GM18868 (cell line): Measurements from ENCODE around the gene PRXL2C.
"Not testable (repeated sequence)": the region's sequence is repeated elsewhere in the genome, so short reads cannot be mapped to it uniquely, and the experiment has no call there.

Source experiments
- ATAC-seq: cut with Tn5 transposase; IDR thresholded peaks from one replicate; pipeline ENCODE4 v1.9.1; 2021; ENCODE audit warnings: mild to moderate bottlenecking, moderate library complexity; ENCODE audit not compliant: unreplicated experiment

Gene PRXL2C, protein sequence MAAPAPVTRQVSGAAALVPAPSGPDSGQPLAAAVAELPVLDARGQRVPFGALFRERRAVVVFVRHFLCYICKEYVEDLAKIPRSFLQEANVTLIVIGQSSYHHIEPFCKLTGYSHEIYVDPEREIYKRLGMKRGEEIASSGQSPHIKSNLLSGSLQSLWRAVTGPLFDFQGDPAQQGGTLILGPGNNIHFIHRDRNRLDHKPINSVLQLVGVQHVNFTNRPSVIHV

DNA sequence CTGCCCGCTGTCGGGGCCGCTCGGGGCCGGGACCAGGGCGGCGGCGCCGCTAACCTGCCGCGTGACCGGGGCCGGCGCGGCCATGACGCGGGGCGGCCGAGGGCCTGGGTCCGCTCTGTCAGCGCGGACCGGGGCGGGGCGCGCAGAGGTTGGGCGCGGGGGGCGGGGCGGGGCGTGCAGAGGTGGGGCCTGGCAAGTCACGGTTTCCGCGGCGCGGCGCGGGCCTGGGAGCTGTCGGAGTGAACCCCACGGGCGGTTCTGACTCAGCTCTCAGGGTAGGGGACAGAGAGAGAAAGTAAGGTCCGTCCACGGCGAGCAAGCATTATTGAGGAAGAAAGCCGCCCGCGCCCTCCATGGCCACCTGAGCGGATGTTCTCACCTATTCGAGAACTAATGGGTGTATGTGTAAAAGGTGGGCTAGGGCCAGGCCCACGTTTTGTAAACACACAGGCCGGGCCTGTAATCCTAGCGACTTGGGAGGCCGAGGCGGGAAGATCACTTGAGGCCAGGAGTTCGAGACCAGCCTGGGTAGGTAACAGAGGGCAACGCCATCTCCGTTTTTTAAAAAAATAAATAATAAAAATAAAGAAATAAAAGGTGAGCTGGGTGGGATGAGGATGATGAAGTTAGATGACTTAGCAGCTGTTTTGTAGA, at the start of gene PRXL2C:
TSS of gene PRXL2C (minus strand) at position 120 of the 654 bp plus-strand sequence. CDS start at position 84, 36 bp downstream.
- ATAC-seq: peak; percentile 73

DNA sequence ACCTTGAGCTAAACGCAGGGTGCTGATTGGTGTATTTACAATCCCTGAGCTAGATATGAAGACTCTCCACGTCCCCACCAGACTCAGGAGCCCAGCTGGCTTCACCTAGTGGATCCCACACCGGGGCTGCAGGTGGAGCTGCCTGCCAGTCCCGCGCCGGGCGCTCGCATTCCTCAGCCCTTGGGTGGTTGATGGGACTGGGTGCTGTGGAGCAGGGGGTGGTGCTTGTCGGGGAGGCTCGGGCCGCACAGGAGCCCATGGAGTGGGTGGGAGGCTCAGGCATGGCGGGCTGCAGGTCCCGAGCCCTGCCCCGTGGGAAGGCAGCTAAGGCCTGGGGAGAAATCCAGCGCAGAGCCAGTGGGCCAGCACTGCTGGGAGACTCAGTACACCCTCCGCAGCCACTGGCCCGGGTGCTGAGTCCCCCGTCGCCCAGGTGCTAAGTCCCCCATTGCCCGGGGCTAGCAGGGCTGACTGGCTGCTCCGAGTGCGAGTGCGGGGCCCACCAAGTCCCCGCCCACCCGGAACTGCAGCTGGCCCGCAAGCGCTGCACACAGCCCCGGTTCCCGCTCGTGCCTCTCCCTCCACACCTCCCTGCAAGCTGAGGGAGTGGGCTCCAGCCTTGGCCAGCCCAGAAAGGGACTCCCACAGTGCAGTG, 45.7 kb upstream of the PRXL2C start:
- not testable (repeated sequence) for ATAC-seq

GRCh38 chr9:96691326-96691725, 36.2 kb upstream of the PRXL2C start:
- no peak for ATAC-seq

DNA sequence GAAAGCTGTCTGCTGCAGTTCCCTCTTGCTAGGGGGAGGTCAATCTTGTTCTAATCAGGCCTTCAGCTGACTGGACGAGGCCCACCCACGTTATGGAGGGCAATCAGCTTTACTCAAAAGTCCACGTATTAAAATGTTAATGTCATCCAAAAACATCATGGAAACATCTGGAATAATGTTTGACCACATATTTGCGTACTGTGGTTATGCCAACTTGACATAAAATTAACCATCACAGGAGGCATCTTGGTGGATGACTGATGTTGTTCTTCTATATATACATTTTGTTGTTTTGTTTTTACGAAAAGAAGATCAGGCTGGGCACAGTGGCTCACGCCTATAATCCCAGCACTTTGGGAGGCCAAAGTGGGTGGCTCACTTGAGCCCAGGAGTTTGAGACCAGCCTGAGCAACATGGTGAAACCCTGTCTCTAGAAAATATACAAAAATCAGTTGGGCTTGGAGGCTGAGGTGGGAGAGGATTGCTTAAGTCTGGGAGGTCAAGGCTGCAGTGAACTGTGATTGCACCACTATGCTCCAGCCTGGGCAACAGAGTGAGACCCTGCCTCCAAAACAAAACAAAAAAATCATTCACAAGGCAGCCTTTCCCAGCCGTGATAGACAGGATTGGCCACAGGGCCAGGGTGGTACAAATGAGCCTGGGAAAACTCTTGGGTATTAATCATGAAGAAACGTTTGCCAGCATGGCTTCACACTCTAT, 33.8 kb upstream of the PRXL2C start:
- ATAC-seq: no peak

DNA sequence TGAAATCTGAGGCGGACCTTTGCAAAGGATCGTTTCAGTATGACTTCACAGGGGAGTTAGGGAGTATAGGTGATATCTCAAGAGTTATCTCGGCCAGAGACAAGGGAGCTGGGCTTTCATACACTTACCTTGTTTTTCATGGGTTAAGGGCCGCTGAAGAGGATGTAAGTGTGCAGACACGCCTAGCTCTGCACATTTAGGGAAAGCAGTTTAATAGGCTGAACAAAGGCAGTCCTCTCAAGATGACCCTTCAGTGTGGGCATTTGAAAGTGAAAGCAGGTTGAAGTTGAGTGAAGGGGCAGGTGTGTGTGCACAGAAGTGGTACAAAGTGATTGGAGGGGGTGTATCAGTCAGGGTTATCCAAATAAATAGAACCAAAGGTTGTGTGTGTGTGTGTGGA, 33.1 kb upstream of the PRXL2C start:
- ATAC-seq: no peak

- no peak for ATAC-seq
These were observed 31.7 kb upstream of the PRXL2C start for GRCh38 chr9:96686638-96687335.

GRCh38 chr9:96680812-96681499, 25.8 kb upstream of the PRXL2C start:
- no peak for ATAC-seq

- ATAC-seq: no peak
These were observed 19.9 kb upstream of the PRXL2C start for GRCh38 chr9:96674906-96675538.

GRCh38 chr9:96673786-96674185, 18.7 kb upstream of the PRXL2C start:
- ATAC-seq: not testable (repeated sequence)

DNA sequence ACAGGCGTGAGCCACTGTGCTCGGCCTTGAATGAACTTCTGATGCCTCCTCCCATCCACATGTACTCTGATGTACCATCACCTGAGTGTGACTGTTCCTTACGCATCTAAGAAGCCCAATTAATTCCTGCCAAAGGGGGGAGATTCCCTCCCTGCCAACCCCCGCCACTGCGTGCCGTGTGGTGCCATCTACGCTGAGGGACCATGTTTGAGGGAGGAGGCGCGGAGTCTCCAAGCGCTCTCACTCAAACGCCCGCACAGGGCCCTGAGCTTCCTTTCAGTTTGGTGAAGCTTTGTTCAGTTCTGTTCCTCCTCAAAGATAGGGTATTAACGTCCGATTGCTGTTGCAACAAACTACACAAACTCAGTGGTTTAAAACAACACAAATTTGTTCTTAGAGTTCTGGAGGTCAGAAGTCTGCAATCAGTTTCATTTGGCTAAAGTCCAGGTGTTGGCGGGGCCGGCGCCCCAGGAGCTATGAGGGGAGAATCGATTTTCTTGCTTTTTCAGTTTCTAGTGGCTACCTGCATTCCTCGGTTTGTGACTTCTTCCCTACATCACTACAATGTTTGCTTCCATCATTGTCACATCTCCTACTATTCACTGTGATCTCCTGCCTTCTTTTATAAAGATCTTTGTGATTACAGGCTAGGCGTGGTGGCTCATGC, 13.9 kb upstream of the PRXL2C start:
- ATAC-seq: no peak

DNA sequence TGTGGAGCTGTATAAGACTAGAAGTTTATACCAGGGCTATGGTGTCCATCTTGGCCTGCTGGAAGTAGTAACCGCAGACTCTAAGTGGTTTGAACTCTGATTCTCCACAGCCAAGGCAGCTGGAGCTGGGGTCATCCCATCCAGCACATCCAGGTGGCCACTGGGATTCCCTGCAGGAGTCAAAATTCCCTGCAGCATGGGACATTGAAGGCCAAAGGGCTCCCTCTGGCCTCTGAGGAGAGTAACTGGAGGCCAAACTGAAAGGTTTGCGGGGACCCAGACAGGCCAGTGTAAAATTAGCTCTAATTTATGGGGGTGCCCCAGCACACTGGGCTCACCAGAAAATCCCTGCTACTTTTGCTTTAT, 12.2 kb upstream of the PRXL2C start:
- ATAC-seq: no peak

DNA sequence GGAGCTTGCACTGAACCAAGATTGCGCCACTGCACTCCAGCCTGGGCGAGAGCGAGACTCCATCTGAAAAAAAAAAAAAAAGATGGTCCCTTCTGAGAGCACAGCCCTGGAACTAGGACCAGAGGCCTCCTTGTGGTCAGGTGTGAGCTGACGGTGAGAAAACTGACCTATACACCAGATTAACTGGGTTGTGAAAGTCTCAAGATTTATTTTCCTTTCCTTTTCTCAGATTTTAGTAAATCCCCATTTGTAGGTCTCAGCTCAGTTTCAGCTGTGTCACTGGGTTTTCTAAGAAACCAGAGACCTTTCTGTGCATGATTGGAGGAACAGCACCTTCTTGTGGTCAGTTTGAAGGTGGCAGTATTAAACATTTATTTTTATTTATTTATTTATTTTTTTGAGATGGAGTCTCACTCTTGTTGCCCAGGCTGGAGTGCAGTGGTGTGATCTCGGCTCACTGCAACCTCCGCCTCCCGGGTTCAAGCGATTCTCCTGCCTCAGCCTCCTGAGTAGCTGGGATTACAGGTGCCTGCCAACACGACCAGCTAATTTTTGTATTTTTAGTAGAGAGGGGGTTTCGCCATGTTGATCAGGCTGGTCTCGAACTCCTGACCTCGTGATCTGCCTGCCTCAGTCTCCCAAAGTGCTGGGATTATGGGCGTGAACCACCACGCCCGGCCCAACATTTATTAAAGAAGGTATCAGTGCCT, 11.7 kb upstream of the PRXL2C start:
- ATAC-seq: not testable (repeated sequence)

GRCh38 chr9:96665789-96666188, 10.7 kb upstream of the PRXL2C start:
- no peak for ATAC-seq

DNA sequence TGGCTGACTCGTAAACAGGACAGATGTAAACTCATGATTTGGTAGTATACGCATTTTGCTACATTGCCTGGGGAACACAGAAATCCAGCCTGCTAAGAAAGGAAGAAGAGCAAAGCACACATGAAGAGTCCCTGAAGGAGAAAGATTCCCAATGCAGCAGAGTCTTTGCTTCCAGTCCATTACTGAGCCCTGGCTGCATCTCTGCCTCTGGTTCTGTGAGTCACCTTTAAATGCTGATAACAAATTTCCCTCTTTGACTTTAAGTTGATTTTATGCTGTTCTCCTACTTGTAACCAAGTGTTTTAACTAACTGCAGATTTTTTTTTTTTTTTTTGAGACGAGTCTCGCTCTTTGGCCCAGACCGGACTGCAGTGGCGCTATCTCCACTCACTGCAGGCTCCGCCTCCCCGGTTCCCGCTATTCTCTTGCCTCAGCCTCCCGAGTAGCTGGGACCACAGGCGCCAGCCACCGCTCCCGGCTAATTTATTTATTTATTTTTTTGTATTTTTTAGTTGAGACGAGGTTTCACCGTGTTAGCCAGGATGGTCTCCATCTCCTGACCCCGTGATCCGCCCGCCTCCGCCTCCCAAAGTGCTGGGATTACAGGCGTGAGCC, 8.5 kb upstream of the PRXL2C start:
- ATAC-seq: no peak

- ATAC-seq: no peak
These were observed 6.6 kb upstream of the PRXL2C start for GRCh38 chr9:96661711-96662110.

DNA sequence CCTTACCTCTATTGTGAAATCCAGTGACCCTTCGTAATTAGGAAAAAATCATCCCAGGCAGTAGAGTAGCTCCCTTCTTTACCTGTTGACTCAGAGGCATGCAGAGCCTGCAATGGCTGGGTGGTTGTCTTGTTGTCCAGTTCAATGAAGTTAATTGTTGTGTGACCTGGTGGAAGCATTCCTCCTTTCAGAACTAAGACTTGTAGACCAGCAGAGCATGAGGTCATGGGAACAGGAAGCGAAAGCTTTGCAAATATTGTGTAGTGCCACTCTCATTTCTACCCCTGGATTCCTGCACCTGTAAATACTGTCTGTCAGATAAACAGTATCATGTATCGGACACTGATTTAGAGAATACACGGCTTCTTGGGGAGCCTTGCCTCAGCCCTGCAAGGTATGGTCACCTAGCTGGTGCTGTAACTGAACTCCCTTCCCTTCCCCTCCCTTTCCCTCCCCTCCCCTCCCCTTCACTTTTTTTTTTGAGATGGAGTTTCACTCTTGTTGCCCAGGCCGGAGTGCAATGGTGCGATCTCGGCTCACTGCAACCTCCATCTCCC, 5.7 kb upstream of the PRXL2C start:
- ATAC-seq: no peak

- peak; percentile 69 for ATAC-seq
These were observed 493 bp downstream of the PRXL2C start for GRCh38 chr9:96654450-96655197.
